Small intestine (tissue), 7 donors: Measurements from ENCODE around the gene ARL15. TPM values are rescaled to one million over a fixed set of nuclear protein-coding genes. Genes with fewer than 3 reads are reported as not detected.
A peak's percentile ranks its signal among the peaks of the same experiment; 100 is the strongest.
"Not testable (repeated sequence)": the region's sequence is repeated elsewhere in the genome, so short reads cannot be mapped to it uniquely, and the experiment has no call there.

Source experiments
- DNase-seq, 2 donors: peaks; one replicate each; pipeline versions ENCODE4 v3.0.0 to v3.0.0-alpha.2; 2013
- FAIRE-seq: peaks from 2 replicates; lab custom pipeline; 2012; peaks lifted over from hg19 to GRCh38; lab: Jason Lieb, UNC
- H3K27ac ChIP-seq, 3 donors: one replicate each; pipeline ENCODE4 v1.5.1; 2013; ENCODE audit warnings: low read length in 2 of 3, mild to moderate bottlenecking in 2 of 3, control low read depth in 1 of 3, inconsistent platforms in 1 of 3, low read depth in 1 of 3, moderate library complexity in 1 of 3
- H3K27me3 ChIP-seq, 3 donors: one replicate each; pipeline ENCODE4 v1.6.1; 2013; ENCODE audit warnings: low read length in 3 of 3, inconsistent platforms in 1 of 3; ENCODE audit not compliant: control insufficient read depth in 3 of 3, insufficient read depth in 3 of 3
- H3K36me3 ChIP-seq, 3 donors: one replicate each; pipeline ENCODE4 v1.6.1; 2013; ENCODE audit warnings: low read length in 3 of 3, inconsistent platforms in 1 of 3, low read depth in 1 of 3, mild to moderate bottlenecking in 1 of 3, moderate library complexity in 1 of 3; ENCODE audit not compliant: control insufficient read depth in 3 of 3, insufficient read depth in 2 of 3
- H3K4me1 ChIP-seq, 3 donors: one replicate each; pipeline ENCODE4 v1.6.1; 2013; ENCODE audit warnings: low read length in 2 of 3, inconsistent platforms in 1 of 3, low read depth in 1 of 3, mild to moderate bottlenecking in 1 of 3, moderate library complexity in 1 of 3; ENCODE audit not compliant: control insufficient read depth in 3 of 3, insufficient read depth in 2 of 3
- H3K4me3 ChIP-seq, 3 donors: one replicate each; pipeline ENCODE4 v1.5.1; 2013; ENCODE audit warnings: low read length in 3 of 3, control low read depth in 1 of 3, inconsistent platforms in 1 of 3, low read depth in 1 of 3, mild to moderate bottlenecking in 1 of 3, moderate library complexity in 1 of 3
- H3K9me3 ChIP-seq, 2 donors: one replicate each; pipeline ENCODE4 v1.6.1; 2013; ENCODE audit warnings: low read depth in 1 of 2, low read length in 1 of 2; ENCODE audit not compliant: control insufficient read depth in 2 of 2, insufficient read depth in 1 of 2
- WGBS, 3 donors: extraction: QIAGEN DNeasy Blood & Tissue Kit; methylation state at CpG; one replicate each; pipeline ENCODE4 v1.1.7; 2013; 5-methylcytosine and 5-hydroxymethylcytosine counted together
- polyA plus RNA-seq, 4 donors: library from polyadenylated mRNA; stranded (reverse) in 3 of 4; unstranded in 1 of 4; fragments of 200-250 nt in 3 of 4; fragments of 120-200 nt in 1 of 4; gene quantifications; one replicate each; pipeline versions ENCODE4 v1.2.1 to v1.2.3, GENCODE V29; 2013
- donor health status: healthy with polysubstance abuse.
- donor health status: control.
- donor health status: control.
- donor health status: Bipolar disorder and iron deficiency.
- donor health status: healthy.

The ARL15 gene
- polyA plus RNA-seq, 4 donors, result 16.5 to 61.9 (median 20.5) TPM

DNA sequence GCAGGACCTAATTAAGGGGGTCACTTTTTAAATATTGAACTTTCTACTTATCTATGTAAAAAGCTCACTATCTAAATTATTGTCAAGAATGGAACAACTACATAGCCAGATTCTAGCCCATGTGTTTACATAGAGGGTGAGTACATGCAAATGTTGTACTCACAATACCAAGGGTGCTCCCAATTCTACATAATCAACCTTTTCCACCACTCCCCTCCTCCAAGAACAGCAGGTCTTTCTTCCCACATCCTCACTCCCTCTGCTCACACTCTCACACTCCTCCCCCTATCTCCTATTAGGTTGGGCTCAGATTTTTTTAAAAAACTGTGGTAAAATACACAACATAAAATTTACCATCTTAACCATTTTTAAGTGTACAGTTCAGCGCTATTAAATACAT lies 325.4 kb downstream of the ARL15 start:
- Histone ChIP-seq H3K27me3 (no peaks in the 10 kb centered on the region), H3K27ac (no peak overlapping the region), H3K4me3 (no peak overlapping the region), H3K4me1 (no peaks in the 10 kb centered on the region), H3K36me3 (no peaks in the 10 kb centered on the region), H3K9me3 (peaks cover 1 to 4% of the 10 kb centered on the region in 2 donors)
- no peak for DNase-seq
- no peak for FAIRE-seq
- 95 to 97% (median 97%) methylated on average over 1 of the region's 1 CpG for WGBS, 3 donors

DNA sequence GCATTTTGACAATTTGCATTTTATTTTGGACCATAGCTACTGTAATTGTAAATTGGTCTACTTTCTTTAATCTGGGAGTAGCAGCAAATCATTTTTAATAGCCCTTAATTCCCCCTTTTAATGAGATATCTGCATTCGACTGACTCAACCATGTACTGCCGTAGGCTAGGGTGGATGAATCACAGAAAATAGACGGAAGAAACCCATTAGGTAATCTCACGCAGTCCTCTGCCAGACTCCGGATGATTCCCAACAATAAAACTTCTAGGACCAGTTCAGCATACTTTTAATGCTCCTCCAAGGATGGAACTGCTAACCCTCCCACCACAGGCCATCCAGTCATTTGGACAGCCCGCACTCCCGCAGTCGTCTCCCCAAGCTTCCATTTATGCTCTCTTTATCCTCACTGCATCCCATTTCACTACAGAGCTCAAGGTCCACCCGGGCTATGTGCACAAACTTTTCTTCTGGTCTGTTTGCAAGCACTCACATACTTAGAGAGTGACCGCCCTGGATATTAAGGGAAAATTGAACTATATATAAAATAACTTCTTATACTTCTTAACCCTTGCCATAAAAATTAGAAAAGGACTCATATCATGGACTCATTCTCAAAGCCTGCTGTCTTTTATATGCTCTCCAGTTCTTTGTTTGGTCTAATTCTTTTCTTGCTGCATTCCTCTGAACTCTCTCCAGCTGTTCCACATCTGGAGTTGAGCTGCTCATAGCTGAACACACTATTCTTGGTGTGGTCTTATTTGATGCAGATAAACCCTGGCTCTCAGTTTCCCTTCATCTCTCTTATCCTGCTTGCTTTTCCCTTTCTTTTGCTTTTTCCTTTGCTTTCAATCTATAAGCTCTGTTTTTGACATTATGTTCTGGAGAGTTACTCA lies 326.6 kb downstream of the ARL15 start:
- H3K4me3 ChIP-seq, result no peak overlapping the region
- DNase-seq, result no peak
- no peak for FAIRE-seq
- peaks cover 1 to 4% of the 10 kb centered on the region in 2 donors for H3K9me3 ChIP-seq
- no peaks in the 10 kb centered on the region for H3K4me1 ChIP-seq
- no peaks in the 10 kb centered on the region for H3K27me3 ChIP-seq
- H3K27ac ChIP-seq, result no peak overlapping the region
- 89 to 97% (median 90%) methylated on average over 10 of the region's 10 CpGs for WGBS, 3 donors
- no peaks in the 10 kb centered on the region for H3K36me3 ChIP-seq

DNA sequence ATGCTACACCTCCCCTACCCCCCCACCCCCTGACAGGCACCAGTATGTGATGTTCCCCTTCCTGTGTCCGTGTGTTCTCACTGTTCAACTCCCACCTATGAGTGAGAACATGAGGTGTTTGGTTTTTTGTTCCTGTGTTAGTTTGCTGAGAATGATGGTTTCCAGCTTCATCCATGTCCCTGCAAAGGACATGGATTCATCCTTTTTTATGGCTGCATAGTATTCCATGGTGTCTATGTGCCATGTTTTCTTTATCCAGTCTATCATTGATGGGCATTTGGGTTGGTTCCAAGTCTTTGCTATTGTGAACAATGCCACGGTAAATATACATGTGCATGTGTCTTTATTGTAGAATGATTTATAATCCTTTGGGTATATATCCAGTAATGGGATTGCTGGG lies 328.1 kb downstream of the ARL15 start:
- not testable (repeated sequence) for H3K4me3 ChIP-seq, H3K27ac ChIP-seq, H3K36me3 ChIP-seq, H3K4me1 ChIP-seq, DNase-seq, FAIRE-seq, H3K9me3 ChIP-seq, H3K27me3 ChIP-seq
- 92 to 98% (median 94%) methylated on average over 2 of the region's 2 CpGs for WGBS, 3 donors

DNA sequence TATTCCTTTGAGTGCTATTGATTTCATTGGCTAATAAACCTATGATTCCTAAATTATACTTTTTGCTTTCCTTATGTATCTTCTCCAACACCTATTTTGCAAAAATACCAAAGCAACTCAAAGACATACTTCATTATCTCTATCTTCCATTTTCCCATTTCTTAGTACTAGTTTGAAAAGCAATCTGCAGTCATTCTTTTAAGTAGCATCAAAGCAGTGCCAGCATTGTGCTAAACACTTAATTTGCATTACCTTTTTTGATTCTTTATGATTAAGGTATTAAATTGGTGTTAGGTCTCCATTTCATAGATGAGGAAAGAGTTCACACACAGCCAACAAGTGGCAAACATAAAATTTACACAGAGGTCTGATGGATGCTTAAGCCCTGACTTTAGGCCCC lies 330.3 kb downstream of the ARL15 start:
- H3K27me3 ChIP-seq, result no peaks in the 10 kb centered on the region
- H3K36me3 ChIP-seq, result peaks cover 0 to 3% (median 3%) of the 10 kb centered on the region in 3 donors
- H3K4me1 ChIP-seq, result no peaks in the 10 kb centered on the region
- peaks cover 1 to 4% of the 10 kb centered on the region in 2 donors for H3K9me3 ChIP-seq
- DNase-seq (no peak), FAIRE-seq (no peak)
- H3K27ac ChIP-seq, result no peak overlapping the region
- H3K4me3 ChIP-seq, result no peak overlapping the region

DNA sequence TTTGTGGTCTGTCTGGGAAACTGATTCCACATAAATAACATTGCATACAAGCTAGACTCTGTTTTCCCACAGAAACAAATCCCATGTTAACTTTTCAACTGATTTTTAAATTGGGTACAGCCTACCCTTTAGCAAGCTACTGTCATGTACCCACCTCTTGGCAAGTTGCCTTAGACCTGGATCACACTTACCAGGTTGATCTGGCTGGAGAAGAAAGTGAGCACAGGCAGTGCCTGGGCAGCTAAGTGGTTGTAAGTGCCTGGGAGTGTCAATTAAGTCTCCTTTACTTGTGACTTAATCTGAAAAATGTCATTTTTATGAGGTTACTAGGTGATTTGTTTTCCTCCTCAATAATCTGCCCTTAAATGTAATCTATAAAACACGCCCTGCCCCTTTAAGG lies 336.4 kb downstream of the ARL15 start:
- Histone ChIP-seq H3K27me3 (no peaks in the 10 kb centered on the region), H3K36me3 (peaks cover 0 to 3% (median 3%) of the 10 kb centered on the region in 3 donors), H3K4me3 (no peak overlapping the region), H3K27ac (no peak overlapping the region), H3K9me3 (no peaks in the 10 kb centered on the region), H3K4me1 (no peaks in the 10 kb centered on the region)
- FAIRE-seq (no peak), DNase-seq (no peak)
- 82 to 88% (median 83%) methylated on average over 1 of the region's 1 CpG for WGBS, 3 donors

DNA sequence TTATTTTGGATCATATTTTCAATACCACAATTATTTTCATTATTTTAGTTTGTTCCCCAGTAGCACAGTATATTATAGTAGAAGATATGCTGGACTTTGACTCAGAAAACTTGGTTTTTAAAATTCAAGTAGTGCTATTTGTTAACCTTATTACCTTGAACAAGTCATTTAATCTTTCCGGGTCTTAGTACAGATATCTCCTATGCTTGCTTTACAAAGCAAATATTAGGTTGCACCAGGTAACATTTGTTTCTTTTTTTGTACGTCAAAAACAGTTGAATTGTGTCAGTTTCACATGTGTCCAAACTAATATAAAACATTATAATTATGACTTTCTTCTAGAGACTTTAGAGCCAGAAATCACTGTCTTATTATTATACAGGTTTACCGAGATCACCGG lies 338.1 kb downstream of the ARL15 start:
- H3K4me3 ChIP-seq, result no peak overlapping the region
- WGBS, 3 donors, result 94 to 97% (median 97%) methylated on average over 4 of the region's 4 CpGs
- no peaks in the 10 kb centered on the region for H3K9me3 ChIP-seq
- H3K27me3 ChIP-seq, result no peaks in the 10 kb centered on the region
- DNase-seq (no peak), FAIRE-seq (peak; percentile 41)
- no peak overlapping the region for H3K27ac ChIP-seq
- peaks cover 0 to 6% (median 3%) of the 10 kb centered on the region in 3 donors for H3K36me3 ChIP-seq
- H3K4me1 ChIP-seq, result no peaks in the 10 kb centered on the region

DNA sequence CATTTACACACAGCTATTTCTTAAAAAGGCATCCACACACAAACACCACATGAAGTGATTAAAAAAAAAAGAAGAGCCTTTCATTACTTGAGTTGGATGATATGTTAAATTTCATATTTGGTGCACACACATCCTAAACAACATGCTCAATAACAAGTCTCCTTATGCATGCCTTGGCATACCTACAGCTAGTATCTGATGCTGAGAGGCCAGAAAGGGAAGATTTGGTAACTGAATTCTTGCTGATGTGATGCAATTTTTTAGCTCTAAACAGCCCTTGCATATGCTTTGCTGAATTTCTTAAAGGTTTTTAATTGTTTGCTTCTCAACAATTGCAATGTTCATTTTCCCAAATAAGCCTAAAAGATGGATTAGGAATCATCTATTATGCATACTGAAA lies 338.8 kb downstream of the ARL15 start:
- Histone ChIP-seq H3K9me3 (no peaks in the 10 kb centered on the region), H3K27me3 (no peaks in the 10 kb centered on the region), H3K36me3 (peaks cover 0 to 6% (median 3%) of the 10 kb centered on the region in 3 donors), H3K4me1 (no peaks in the 10 kb centered on the region), H3K4me3 (no peak overlapping the region), H3K27ac (no peak overlapping the region)
- DNase-seq (no peak), FAIRE-seq (no peak)

DNA sequence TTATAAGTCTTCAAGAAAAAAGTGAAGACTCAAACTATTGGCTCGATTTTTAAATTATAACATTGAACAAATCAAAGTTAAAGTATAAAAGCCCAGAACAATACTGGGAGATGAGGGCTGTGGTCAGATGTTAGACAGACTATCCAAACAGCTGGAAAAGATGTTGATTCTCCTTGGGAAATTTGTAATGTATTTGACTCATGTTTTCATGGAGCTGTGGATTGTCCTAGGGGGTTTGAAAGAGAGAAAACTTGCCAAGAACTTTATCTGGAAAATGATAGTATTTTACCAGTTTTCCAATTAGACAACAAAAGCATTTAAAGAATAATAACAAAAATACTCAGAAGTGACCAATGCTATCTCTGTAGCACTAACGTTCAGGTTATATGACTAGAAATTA lies 339.2 kb downstream of the ARL15 start:
- Histone ChIP-seq H3K27ac (no peak overlapping the region), H3K4me1 (no peaks in the 10 kb centered on the region), H3K27me3 (no peaks in the 10 kb centered on the region), H3K9me3 (no peaks in the 10 kb centered on the region), H3K36me3 (peaks cover 0 to 4% (median 0%) of the 10 kb centered on the region in 3 donors), H3K4me3 (no peak overlapping the region)
- FAIRE-seq, result peak; percentile 39
- DNase-seq, result no peak
- 67 to 78% (median 76%) methylated on average over 2 of the region's 2 CpGs for WGBS, 3 donors
